HepG2 (cell line): Measurements from ENCODE around the gene CKLF. TPM values are rescaled to one million over a fixed set of nuclear protein-coding genes. Genes with fewer than 3 reads are reported as not detected.

Source experiments
- FOXC1 ChIP-seq: sonication (generic); formaldehyde crosslinking; IDR thresholded peaks from 2 replicates; pipeline ENCODE4 v1.8.0; 2022; ENCODE audit warnings: mild to moderate bottlenecking, missing genetic modification reagents, borderline replicate concordance
- SATB2 ChIP-seq: sonication (generic); formaldehyde crosslinking; IDR thresholded peaks from 2 replicates; pipeline ENCODE4 v1.5.0; 2020; ENCODE audit warnings: missing genetic modification reagents
- TAF15 ChIP-seq: fragments of 200-400 bp; formaldehyde crosslinking; IDR thresholded peaks from one replicate; pipeline ENCODE4 v1.6.1; 2018; ENCODE audit warnings: mild to moderate bottlenecking, low read depth, low read length; ENCODE audit not compliant: poor library complexity, severe bottlenecking
- TRIM24 ChIP-seq: sonication (generic); formaldehyde crosslinking; IDR thresholded peaks from 2 replicates; pipeline ENCODE4 v1.8.0; 2022; ENCODE audit warnings: mild to moderate bottlenecking, missing genetic modification reagents
- ZFYVE20 ChIP-seq: sonication (generic); formaldehyde crosslinking; IDR thresholded peaks from 2 replicates; pipeline ENCODE4 v1.8.0; 2023; ENCODE audit warnings: low read depth, mild to moderate bottlenecking, moderate library complexity, missing genetic modification reagents, borderline replicate concordance
- polyA plus RNA-seq, 8 experiments: library from polyadenylated mRNA; depleted of rRNA in 3 of 8; stranded (reverse) in 7 of 8; unstranded in 1 of 8; fragments of >200 nt; fragmentation: Illumina TruSeq in 4 of 8; extraction: Trizol in 4 of 8; gene quantifications; 2 replicates each; pipeline versions ENCODE4 v1.2.1 to v1.2.3, GENCODE V29; 2011 to 2016; ENCODE audit warnings: low read depth in 4 of 8, missing spikeins in 1 of 8, mixed read lengths in 1 of 8; ENCODE audit not compliant: insufficient read depth in 1 of 8
- total RNA-seq, 5 experiments: library from RNA; depleted of rRNA; stranded (reverse); fragments of >200 nt; fragmentation: Illumina TruSeq; extraction: Trizol; gene quantifications; 2 replicates each; pipeline ENCODE4 v1.2.3, GENCODE V29; 2016; ENCODE audit warnings: low read depth in 1 of 5
- TF ChIP-seq, protein P1 (sequence below), 2 experiments: fragments of 450-650 bp in 1 of 2; sonication (generic) in 1 of 2; formaldehyde crosslinking in 1 of 2; IDR thresholded peaks; 2 replicates each; pipeline versions ENCODE4 v1.6.1 to v1.8.0; 2016 to 2022; ENCODE audit warnings: antibody characterized with exemption in 1 of 2, mild to moderate bottlenecking in 1 of 2, missing genetic modification reagents in 1 of 2
- TF ChIP-seq, protein P2 (sequence below): sonication (generic); formaldehyde crosslinking; IDR thresholded peaks from 2 replicates; pipeline ENCODE4 v1.4.0; 2020; ENCODE audit warnings: missing genetic modification reagents, borderline replicate concordance
- TF ChIP-seq, protein P3 (sequence below): sonication (generic); formaldehyde crosslinking; IDR thresholded peaks from 2 replicates; pipeline ENCODE4 v1.9.0; 2021; ENCODE audit warnings: missing genetic modification reagents, borderline replicate concordance
- TF ChIP-seq, protein P4 (sequence below): sonication (generic); formaldehyde crosslinking; IDR thresholded peaks from 2 replicates; pipeline ENCODE4 v1.4.0; 2020; ENCODE audit warnings: missing genetic modification reagents

Gene CKLF
- total and polyA plus RNA-seq, 2 of the 13 experiments (the other 11 are each of a cell fraction or from before 2014, with no cell fraction given): 120 to 167 TPM

DNA sequence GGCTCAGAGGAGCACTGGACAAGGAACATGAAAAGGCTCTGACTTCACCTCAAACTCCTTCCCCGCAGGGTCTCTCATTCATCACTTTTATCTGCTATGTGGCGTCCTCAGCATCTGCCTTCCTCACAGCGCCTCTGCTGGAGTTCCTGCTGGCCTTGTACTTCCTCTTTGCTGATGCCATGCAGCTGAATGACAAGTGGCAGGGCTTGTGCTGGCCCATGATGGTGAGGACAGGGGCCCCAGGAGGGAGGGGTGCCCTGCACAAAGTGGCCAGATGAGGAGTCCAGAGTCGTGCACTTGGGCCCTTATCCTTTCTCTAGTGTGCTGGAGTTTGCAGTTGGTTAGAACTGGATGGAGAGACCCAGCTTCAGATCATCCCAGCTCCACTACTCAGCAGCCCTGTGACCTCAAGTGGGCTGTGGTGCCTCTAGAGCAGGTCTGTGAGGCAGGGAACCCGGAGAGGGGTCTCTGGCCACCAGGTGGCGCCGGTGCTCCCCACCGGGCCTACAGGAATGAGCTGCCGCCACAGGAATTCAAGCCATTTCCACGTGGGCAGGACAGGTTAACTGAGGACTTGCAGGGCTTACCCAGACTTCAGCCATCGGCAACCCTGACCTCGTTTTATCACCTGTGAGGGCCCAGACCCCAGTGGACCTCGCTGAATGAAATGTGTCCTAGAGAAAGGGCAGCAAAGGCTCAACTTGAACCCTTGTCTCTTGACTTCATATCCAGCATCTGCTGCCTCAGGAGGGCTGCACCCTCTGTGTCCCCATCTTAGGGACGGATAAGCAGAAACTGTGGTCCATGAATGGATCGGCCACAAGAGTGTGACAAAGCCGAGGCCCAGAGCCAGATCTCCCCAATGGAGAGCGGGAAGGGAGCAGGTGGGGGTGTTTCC, 56.1 kb downstream of the CKLF start (continued):
- TF ChIP-seq, protein P1, sequence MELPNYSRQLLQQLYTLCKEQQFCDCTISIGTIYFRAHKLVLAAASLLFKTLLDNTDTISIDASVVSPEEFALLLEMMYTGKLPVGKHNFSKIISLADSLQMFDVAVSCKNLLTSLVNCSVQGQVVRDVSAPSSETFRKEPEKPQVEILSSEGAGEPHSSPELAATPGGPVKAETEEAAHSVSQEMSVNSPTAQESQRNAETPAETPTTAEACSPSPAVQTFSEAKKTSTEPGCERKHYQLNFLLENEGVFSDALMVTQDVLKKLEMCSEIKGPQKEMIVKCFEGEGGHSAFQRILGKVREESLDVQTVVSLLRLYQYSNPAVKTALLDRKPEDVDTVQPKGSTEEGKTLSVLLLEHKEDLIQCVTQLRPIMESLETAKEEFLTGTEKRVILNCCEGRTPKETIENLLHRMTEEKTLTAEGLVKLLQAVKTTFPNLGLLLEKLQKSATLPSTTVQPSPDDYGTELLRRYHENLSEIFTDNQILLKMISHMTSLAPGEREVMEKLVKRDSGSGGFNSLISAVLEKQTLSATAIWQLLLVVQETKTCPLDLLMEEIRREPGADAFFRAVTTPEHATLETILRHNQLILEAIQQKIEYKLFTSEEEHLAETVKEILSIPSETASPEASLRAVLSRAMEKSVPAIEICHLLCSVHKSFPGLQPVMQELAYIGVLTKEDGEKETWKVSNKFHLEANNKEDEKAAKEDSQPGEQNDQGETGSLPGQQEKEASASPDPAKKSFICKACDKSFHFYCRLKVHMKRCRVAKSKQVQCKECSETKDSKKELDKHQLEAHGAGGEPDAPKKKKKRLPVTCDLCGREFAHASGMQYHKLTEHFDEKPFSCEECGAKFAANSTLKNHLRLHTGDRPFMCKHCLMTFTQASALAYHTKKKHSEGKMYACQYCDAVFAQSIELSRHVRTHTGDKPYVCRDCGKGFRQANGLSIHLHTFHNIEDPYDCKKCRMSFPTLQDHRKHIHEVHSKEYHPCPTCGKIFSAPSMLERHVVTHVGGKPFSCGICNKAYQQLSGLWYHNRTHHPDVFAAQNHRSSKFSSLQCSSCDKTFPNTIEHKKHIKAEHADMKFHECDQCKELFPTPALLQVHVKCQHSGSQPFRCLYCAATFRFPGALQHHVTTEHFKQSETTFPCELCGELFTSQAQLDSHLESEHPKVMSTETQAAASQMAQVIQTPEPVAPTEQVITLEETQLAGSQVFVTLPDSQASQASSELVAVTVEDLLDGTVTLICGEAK (IDR thresholded peaks at IDR 0.05): no peak
- TF ChIP-seq, protein P1 (CRISPR knock-in tag; IDR thresholded peaks at IDR 0.05): peak; percentile 57; the same call in 1 of the 2 replicates
- TF ChIP-seq, protein P2, sequence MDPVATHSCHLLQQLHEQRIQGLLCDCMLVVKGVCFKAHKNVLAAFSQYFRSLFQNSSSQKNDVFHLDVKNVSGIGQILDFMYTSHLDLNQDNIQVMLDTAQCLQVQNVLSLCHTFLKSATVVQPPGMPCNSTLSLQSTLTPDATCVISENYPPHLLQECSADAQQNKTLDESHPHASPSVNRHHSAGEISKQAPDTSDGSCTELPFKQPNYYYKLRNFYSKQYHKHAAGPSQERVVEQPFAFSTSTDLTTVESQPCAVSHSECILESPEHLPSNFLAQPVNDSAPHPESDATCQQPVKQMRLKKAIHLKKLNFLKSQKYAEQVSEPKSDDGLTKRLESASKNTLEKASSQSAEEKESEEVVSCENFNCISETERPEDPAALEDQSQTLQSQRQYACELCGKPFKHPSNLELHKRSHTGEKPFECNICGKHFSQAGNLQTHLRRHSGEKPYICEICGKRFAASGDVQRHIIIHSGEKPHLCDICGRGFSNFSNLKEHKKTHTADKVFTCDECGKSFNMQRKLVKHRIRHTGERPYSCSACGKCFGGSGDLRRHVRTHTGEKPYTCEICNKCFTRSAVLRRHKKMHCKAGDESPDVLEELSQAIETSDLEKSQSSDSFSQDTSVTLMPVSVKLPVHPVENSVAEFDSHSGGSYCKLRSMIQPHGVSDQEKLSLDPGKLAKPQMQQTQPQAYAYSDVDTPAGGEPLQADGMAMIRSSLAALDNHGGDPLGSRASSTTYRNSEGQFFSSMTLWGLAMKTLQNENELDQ (CRISPR knock-in tag): no peak
- TF ChIP-seq TRIM24 (CRISPR knock-in tag) (no peak), SATB2 (CRISPR knock-in tag) (no peak), TAF15 (no peak), FOXC1 (CRISPR knock-in tag) (no peak; the same call in none of the 2 replicates), ZFYVE20 (no peak)
- TF ChIP-seq, protein P3, sequence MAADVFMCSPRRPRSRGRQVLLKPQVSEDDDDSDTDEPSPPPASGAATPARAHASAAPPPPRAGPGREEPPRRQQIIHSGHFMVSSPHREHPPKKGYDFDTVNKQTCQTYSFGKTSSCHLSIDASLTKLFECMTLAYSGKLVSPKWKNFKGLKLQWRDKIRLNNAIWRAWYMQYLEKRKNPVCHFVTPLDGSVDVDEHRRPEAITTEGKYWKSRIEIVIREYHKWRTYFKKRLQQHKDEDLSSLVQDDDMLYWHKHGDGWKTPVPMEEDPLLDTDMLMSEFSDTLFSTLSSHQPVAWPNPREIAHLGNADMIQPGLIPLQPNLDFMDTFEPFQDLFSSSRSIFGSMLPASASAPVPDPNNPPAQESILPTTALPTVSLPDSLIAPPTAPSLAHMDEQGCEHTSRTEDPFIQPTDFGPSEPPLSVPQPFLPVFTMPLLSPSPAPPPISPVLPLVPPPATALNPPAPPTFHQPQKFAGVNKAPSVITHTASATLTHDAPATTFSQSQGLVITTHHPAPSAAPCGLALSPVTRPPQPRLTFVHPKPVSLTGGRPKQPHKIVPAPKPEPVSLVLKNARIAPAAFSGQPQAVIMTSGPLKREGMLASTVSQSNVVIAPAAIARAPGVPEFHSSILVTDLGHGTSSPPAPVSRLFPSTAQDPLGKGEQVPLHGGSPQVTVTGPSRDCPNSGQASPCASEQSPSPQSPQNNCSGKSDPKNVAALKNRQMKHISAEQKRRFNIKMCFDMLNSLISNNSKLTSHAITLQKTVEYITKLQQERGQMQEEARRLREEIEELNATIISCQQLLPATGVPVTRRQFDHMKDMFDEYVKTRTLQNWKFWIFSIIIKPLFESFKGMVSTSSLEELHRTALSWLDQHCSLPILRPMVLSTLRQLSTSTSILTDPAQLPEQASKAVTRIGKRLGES: no peak
- TF ChIP-seq, protein P4, sequence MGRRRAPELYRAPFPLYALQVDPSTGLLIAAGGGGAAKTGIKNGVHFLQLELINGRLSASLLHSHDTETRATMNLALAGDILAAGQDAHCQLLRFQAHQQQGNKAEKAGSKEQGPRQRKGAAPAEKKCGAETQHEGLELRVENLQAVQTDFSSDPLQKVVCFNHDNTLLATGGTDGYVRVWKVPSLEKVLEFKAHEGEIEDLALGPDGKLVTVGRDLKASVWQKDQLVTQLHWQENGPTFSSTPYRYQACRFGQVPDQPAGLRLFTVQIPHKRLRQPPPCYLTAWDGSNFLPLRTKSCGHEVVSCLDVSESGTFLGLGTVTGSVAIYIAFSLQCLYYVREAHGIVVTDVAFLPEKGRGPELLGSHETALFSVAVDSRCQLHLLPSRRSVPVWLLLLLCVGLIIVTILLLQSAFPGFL: no peak
